ENCODE data around the gene DHX16. TPM values are rescaled to one million over a fixed set of nuclear protein-coding genes. Genes with fewer than 3 reads are reported as not detected.
A peak's percentile ranks its signal among the peaks of the same experiment; 100 is the strongest.

The DHX16 gene
- total and polyA plus RNA-seq, 9 of the 15 experiments (the other 6 are each of a cell fraction or from before 2014, with no cell fraction given) = 14.6 to 66.1 (median 47.5) TPM

- TF ChIP-seq STAG1 (CRISPR knock-in tag; IDR thresholded peaks at IDR 0.05; ENCODE audit: borderline replicate concordance) = no peak
- TF ChIP-seq FOS (IDR thresholded peaks at IDR 0.05; ENCODE audit: extremely low read depth, insufficient read length) = peak; percentile 83
- TF ChIP-seq ARID1B (IDR thresholded peaks at IDR 0.05) = peak; percentile 5; the same call in 1 of the 2 replicates
- TF ChIP-seq NBN (IDR thresholded peaks at IDR 0.05; ENCODE audit: low read depth) = no peak
- no peak for TF ChIP-seq HMBOX1 (IDR thresholded peaks at IDR 0.05)
- no peak for TF ChIP-seq ETS2 (tag; IDR thresholded peaks at IDR 0.05; ENCODE audit: borderline replicate concordance, poor library complexity, severe bottlenecking)
- TF ChIP-seq SPI1 (IDR thresholded peaks at IDR 0.05; ENCODE audit: borderline replicate concordance, low read depth, low read length) = no peak
- TF ChIP-seq MAFF (IDR thresholded peaks at IDR 0.05; ENCODE audit: low read length) = peak; percentile 97
- no peak for TF ChIP-seq FOXO4 (CRISPR knock-in tag; IDR thresholded peaks at IDR 0.05)
- TF ChIP-seq ZC3H4 (CRISPR knock-in tag; IDR thresholded peaks at IDR 0.05; ENCODE audit: borderline replicate concordance) = no peak
- 0 out of 2 replicates have a peak, but pooled peaks have one; percentile 3 for TF ChIP-seq RFX5 (IDR thresholded peaks at IDR 0.05; ENCODE audit: low read depth, low read length)
- no peak for TF ChIP-seq ZNF212 (CRISPR knock-in tag; IDR thresholded peaks at IDR 0.05)
- peak; percentile 45; the same call in 1 of the 2 replicates for TF ChIP-seq GABPA (tag; conservative IDR thresholded peaks at IDR 0.05; ENCODE audit: low read depth)
- peak; percentile 94 for TF ChIP-seq MBD2 (IDR thresholded peaks at IDR 0.05; ENCODE audit: borderline replicate concordance, low read depth)
- TF ChIP-seq NFXL1 (CRISPR knock-in tag; IDR thresholded peaks at IDR 0.05) = no peak
- TF ChIP-seq ZC3H11A (IDR thresholded peaks at IDR 0.05; ENCODE audit: low read depth, low read length) = no peak
- TF ChIP-seq NCOA2 (IDR thresholded peaks at IDR 0.05; ENCODE audit: partially characterized antibody in 2 of 2) = no peak
- peak; percentile 79 for TF ChIP-seq USF1 (CRISPR knock-in tag; IDR thresholded peaks at IDR 0.05)
- no peak for TF ChIP-seq ZNF24 (IDR thresholded peaks at IDR 0.05)
- no peak for TF ChIP-seq RFX1 (IDR thresholded peaks at IDR 0.05)
- no peak for TF ChIP-seq POLR3A (IDR thresholded peaks at IDR 0.05; ENCODE audit: borderline replicate concordance, extremely low read depth, insufficient read depth, insufficient read length)
- TF ChIP-seq ZC3H8 (IDR thresholded peaks at IDR 0.05) = peak; percentile 45; the same call in 1 of the 2 replicates
- TF ChIP-seq ZNF655 (CRISPR knock-in tag; IDR thresholded peaks at IDR 0.05) = no peak
- TF ChIP-seq TCF7 (IDR thresholded peaks at IDR 0.05; ENCODE audit: borderline replicate concordance) = peak; percentile 57; the same call in 1 of the 2 replicates
These were observed 47.3 kb upstream of the DHX16 start, which contains the start of gene TUBB (continued) for GRCh38 chr6:30719791-30720737.

All from K562 (cell line).